ENCODE data around the gene ACSL6.

The ACSL6 gene

GRCh38 chr5:131998431-131999040 is 12.9 kb downstream of the ACSL6 start:
- DNase-seq = no peak

GRCh38 chr5:131997727-131998117 is 13.7 kb downstream of the ACSL6 start:
- DNase-seq = no peak

GRCh38 chr5:131997026-131997726 is 14.3 kb downstream of the ACSL6 start:
- DNase-seq = no peak

DNA sequence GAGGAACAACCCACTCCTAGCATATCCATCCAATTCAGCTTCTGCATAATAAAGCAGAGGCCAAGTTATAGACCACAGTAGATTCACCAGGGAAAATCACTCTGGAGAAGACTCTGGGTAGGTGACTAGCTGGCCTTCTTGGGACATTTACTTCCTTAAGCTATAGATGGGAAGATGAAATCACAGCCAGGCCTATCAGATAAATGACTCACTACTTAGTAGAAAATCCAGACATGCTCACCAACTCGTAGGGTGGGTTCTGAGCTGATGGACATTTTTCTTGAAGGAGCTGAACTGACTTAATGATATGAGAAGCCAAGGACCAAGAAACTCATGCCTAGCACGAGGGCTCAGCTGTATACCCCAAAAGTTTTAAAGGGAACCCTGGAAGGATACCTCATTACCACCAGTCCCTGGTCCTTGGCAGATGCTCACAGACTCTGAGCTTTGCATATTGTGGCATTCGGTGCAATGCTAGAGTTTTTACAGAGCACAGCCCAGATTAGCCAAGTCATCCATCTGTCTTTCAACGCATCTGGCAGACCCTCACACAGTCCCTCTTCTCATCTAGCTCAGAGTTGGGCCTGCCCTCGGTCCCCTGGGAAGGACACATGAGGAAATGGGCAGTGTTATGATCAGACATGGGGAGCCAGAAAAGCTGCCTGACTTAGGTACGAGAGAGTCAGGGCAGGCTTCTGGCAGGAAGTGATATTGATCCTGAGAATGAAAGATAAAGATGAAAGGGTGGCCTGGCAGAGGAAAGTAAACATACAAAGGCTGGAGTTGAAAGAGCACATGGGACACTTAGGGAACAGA is 15.0 kb downstream of the ACSL6 start:
- DNase-seq = no peak

DNA sequence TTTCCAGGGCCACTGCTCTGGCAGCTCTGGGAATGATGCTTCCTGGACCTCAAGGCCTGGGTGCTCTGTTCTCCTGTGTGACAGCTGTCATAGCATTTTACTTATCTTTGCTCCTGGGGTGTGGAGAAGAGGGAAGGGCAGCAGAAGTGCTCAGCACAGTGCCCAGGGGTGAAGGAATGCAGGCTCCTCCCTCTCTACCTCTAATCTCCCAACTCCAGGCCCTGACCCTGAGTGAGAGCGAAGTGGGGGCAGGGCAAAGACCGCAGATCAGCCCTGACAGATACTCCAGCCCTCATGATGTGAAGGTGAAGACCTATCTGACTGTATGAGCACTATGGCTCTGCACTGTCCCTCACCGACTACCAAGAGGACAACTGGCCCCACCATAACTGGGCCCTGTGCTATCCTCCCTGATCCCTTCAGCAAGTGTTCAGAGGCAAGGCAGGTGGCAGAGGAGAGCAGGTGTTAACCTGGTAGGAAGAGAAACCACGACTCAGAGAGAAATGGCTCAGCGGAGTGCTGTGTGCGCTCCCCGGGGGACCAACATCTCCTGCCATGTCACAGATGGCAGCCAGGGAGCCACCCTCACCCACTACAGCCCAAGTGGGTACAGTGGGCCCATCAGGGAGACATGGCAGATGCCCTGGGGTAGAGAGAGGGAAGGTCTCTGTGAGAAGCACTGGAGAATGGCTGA is 16.8 kb downstream of the ACSL6 start:
- DNase-seq = no peak

- no peak for DNase-seq
These were observed 17.4 kb downstream of the ACSL6 start for GRCh38 chr5:131994090-131994489.

DNA sequence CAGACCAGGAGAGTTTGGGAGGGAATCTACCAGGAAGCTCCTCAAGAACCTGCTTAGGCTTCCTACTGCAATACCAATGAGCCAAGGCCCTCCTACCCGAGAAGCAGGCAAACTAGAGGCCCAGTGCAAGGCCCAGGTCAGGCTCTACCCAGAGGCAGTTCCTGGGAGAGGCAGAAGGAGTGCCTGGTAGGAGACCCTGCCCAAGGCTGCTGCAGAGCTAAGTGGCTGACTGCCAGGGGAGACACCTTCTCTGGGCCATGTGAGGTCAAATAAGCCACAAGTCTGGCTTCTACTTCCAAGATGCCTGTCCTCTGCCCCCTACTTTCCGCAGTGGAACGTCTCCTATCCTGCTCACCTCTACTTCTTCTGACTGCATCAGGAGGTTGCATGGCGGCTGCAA is 17.8 kb downstream of the ACSL6 start:
- DNase-seq = no peak

GRCh38 chr5:131992370-131992769 is 19.1 kb downstream of the ACSL6 start:
- DNase-seq = no peak

- DNase-seq = no peak
These were observed 19.7 kb downstream of the ACSL6 start for GRCh38 chr5:131991593-131992324.

DNA sequence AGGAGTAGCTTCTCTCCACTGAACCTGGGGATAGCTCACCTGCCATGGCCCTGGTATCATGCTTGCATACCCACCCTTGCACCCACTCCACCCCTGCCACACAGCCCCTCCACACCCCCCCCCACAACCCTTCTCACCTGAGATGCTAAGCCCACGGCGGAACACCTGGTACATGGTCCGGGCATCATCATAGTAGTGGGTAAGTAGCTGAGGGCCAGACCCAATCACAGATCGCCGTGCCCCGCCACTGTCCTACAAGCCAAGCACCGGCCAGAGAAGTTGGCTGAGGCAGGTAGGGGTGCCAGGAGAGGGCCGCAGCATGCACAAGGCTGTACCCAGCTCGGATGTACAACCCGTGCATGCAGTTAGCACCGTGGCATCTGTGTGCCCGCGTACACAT is 20.7 kb downstream of the ACSL6 start:
- DNase-seq = no peak

- DNase-seq = no peak
These were observed 22.9 kb downstream of the ACSL6 start for GRCh38 chr5:131988601-131989000.

DNA sequence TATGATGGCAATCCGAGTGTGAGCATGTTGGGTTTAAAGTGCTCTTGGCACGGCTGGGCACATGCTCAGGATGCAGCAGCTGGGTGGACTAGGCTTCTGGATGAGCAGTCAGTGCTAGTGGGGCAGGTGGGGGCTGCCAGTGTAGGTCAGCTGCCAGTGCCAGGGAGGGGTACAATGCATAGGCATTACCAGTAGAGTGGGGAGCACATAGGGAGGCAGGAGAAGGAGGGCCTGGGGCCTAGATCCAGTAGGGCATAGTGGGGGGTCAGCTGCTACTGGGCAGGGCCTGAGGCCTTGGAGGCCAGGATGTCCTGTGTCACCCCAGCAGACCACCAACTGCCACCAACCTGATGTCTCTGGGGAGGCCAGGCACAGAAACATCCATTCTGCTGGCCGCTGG is 24.2 kb downstream of the ACSL6 start:
- no peak for DNase-seq

GRCh38 chr5:131986161-131986912 is 25.1 kb downstream of the ACSL6 start:
- DNase-seq = peak in 1 of 2 donors; percentile 23

- DNase-seq = peak in 1 of 2 donors; percentile 31
These were observed 26.3 kb downstream of the ACSL6 start for GRCh38 chr5:131984956-131985665.

- DNase-seq = no peak
These were observed 28.1 kb downstream of the ACSL6 start for GRCh38 chr5:131983244-131983771.

DNA sequence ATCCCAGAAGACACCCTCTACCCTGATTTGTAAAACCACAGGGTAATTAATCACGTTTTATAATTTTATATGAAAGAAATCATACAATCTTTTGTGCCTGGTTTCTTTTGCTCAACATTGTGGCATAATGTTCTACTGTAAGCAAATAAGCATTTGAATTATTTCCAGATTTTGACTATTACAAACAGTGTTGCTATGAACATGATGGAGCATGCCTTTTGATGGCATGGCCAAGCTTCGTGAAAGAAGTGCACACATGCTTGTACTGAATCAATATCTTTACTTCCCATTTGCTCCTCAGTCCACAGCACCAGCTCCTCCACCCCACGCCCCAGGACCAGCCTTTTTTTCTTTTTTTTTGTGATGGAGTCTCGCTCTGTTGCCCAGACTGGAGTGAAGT is 29.9 kb downstream of the ACSL6 start:
- DNase-seq = no peak

DNA sequence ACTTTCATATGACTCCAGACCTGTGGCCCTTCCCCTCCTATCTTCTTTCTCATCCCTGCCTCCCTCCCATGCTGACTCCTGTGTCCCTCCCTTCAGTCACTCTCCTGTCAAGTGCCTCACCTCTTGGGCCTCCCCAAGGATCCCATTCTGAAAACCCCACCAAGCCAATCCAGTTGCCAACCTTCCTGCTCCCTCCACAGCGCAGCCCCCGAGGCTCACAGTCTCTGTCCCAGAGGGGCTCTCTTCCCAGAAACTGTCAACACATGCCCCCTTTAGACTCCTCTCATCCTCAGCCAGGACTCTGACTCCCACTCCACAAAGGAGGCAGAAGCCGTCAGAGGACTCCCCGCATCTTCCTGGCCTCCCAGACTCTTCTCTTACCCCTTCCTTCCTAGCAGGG is 30.8 kb downstream of the ACSL6 start:
- DNase-seq = no peak

GRCh38 chr5:131979816-131980215 is 31.6 kb downstream of the ACSL6 start:
- DNase-seq = peak in 1 of 2 donors; percentile 50

GRCh38 chr5:131977212-131977604 is 34.2 kb downstream of the ACSL6 start:
- DNase-seq = no peak

DNA sequence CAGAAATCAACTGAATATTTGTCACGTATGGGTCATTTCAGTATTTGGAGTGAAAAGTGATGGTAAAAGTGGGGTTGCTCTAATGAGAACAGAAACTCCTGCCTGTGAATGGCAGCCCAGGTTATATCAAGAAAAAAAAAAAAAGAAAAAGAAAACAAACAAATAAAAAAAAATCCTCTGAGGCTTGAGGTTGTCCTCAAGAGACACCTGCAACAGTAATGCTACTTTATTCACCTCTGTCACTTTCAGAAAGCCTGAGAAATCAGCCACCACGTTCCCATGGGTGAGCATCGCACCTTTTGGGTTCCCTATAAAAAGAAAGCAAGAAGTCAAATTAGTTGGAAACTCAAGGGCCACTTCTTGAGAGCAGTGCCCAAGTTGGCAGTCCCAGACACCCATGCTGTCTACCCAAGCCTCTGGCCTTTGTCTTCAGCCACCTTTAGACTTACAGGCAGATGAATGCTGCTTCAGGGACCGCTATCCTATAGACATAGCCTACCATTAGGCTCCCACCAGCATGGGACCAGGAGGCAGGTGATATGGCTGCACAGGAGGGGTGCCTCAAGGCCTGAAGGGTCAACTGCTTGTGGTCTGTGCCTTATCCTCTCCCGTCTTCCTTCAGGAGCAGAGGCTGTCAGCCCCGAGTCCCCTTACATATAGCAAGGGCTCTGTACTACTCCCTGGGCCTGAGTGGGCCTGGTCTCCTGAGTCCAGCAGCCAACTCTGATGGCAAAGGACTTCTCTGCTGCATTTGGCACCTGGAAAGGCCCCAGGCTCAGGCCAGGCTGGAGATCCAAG is 34.8 kb downstream of the ACSL6 start:
- no peak for DNase-seq
